MM.1S (cell line): Measurements from ENCODE around the gene SH3D19.
A peak's percentile ranks its signal among the peaks of the same experiment; 100 is the strongest.

Source experiments
- DNase-seq: peaks from one replicate; pipeline ENCODE4 v3.0.0-alpha.2; 2015
- H2AFZ ChIP-seq: fragments of 300-600 bp; sonication (generic); 2 replicates; pipeline ENCODE4 v1.6.0; 2016; ENCODE audit warnings: antibody characterized with exemption, low read length
- H3F3A ChIP-seq: fragments of 300-600 bp; sonication (generic); 2 replicates; pipeline ENCODE4 v1.6.1; 2016; ENCODE audit warnings: mild to moderate bottlenecking, antibody characterized with exemption, low read length, moderate library complexity, mixed read lengths; ENCODE audit not compliant: insufficient read depth
- H3K27ac ChIP-seq: fragments of 300-600 bp; sonication (generic); 2 replicates; pipeline ENCODE4 v1.5.1; 2016; ENCODE audit warnings: mild to moderate bottlenecking, low read length
- H3K27me3 ChIP-seq: fragments of 300-600 bp; sonication (generic); replicated peaks from 2 replicates; pipeline ENCODE4 v1.6.0; 2016; ENCODE audit warnings: low read length; ENCODE audit not compliant: insufficient read depth
- H3K36me3 ChIP-seq: fragments of 300-600 bp; sonication (generic); replicated peaks from 2 replicates; pipeline ENCODE4 v1.6.1; 2016; ENCODE audit warnings: mild to moderate bottlenecking, low read length, mixed read lengths; ENCODE audit not compliant: insufficient read depth
- H3K4me1 ChIP-seq: fragments of 300-600 bp; sonication (generic); 2 replicates; pipeline ENCODE4 v1.6.1; 2016; ENCODE audit warnings: low read length, mixed read lengths
- H3K4me2 ChIP-seq: fragments of 300-600 bp; sonication (generic); 2 replicates; pipeline ENCODE4 v1.6.0; 2016; ENCODE audit warnings: low read depth, low read length
- H3K4me3 ChIP-seq: fragments of 300-600 bp; sonication (generic); 2 replicates; pipeline ENCODE4 v1.5.1; 2016; ENCODE audit warnings: low read length, mixed read lengths
- H3K79me2 ChIP-seq: fragments of 300-600 bp; sonication (generic); 2 replicates; pipeline ENCODE4 v1.6.1; 2016; ENCODE audit warnings: mixed run types, low read length, mixed read lengths
- H3K9ac ChIP-seq: fragments of 300-600 bp; sonication (generic); 2 replicates; pipeline ENCODE4 v1.6.1; 2016; ENCODE audit warnings: low read length, mixed read lengths
- H3K9me2 ChIP-seq: fragments of 300-600 bp; sonication (generic); replicated peaks from 2 replicates; pipeline ENCODE4 v1.6.1; 2016; ENCODE audit warnings: mild to moderate bottlenecking, low read length, mixed read lengths; ENCODE audit not compliant: insufficient read depth
- H3K9me3 ChIP-seq: fragments of 300-600 bp; sonication (generic); replicated peaks from 2 replicates; pipeline ENCODE4 v1.6.1; 2016; ENCODE audit warnings: mild to moderate bottlenecking, low read length, mixed read lengths; ENCODE audit not compliant: insufficient read depth
- H4K20me1 ChIP-seq: fragments of 300-600 bp; sonication (generic); 2 replicates; pipeline ENCODE4 v1.6.1; 2016; ENCODE audit warnings: mild to moderate bottlenecking, low read length, moderate library complexity, mixed read lengths; ENCODE audit not compliant: insufficient read depth
- CTCF ChIP-seq: fragments of 300-600 bp; sonication (generic); IDR thresholded peaks from 2 replicates; pipeline ENCODE4 v1.5.1; 2016; ENCODE audit warnings: antibody characterized with exemption, low read length, mixed read lengths
- EZH2 ChIP-seq: fragments of 300-600 bp; sonication (generic); optimal IDR thresholded peaks from 2 replicates; pipeline ENCODE3; 2017; ENCODE audit warnings: low read depth, mild to moderate bottlenecking, antibody characterized with exemption, low read length, mixed read lengths
- EZH2phosphoT487 ChIP-seq: fragments of 300-600 bp; sonication (generic); IDR thresholded peaks from 2 replicates; pipeline ENCODE4 v1.6.1; 2018; ENCODE audit warnings: antibody characterized with exemption, low read length

The SH3D19 gene

GRCh38 chr4:151304755-151305154 is 20.6 kb downstream of the SH3D19 start:
- H3K79me2 ChIP-seq = no peaks in the 10 kb centered on the region
- TF ChIP-seq EZH2 (no peak), CTCF (peak; percentile 37; the same call in 1 of the 2 replicates), EZH2phosphoT487 (no peak)
- H2AFZ ChIP-seq = peak overlapping the region; percentile 29; the same call in 1 of the 2 replicates
- DNase-seq = peak; percentile 89
- H3K9me3 ChIP-seq = no peaks in the 10 kb centered on the region
- peak overlapping the region; percentile 40; the same call in 1 of the 2 replicates for H3K4me2 ChIP-seq
- H3F3A ChIP-seq = peaks cover 14% of the 10 kb centered on the region
- no peaks in the 10 kb centered on the region for H3K27me3 ChIP-seq
- no peaks in the 10 kb centered on the region for H3K36me3 ChIP-seq
- peaks cover 20% of the 10 kb centered on the region for H3K4me1 ChIP-seq
- H3K9me2 ChIP-seq = no peaks in the 10 kb centered on the region
- peak overlapping the region; percentile 52; the same call in 1 of the 2 replicates for H3K9ac ChIP-seq
- H3K27ac ChIP-seq = peak overlapping the region; percentile 79
- H4K20me1 ChIP-seq = no peaks in the 10 kb centered on the region
- no peak overlapping the region for H3K4me3 ChIP-seq

GRCh38 chr4:151304226-151304625 is 21.2 kb downstream of the SH3D19 start:
- H3K4me2 ChIP-seq = peak overlapping the region; percentile 40
- DNase-seq = no peak
- H3K27me3 ChIP-seq = no peaks in the 10 kb centered on the region
- H4K20me1 ChIP-seq = no peaks in the 10 kb centered on the region
- H3K79me2 ChIP-seq = no peaks in the 10 kb centered on the region
- peak overlapping the region; percentile 52 for H3K9ac ChIP-seq
- no peaks in the 10 kb centered on the region for H3K9me3 ChIP-seq
- H3K27ac ChIP-seq = peak overlapping the region; percentile 79
- no peaks in the 10 kb centered on the region for H3K36me3 ChIP-seq
- H3F3A ChIP-seq = peaks cover 14% of the 10 kb centered on the region
- H3K4me3 ChIP-seq = peak overlapping the region; percentile 8; the same call in 1 of the 2 replicates
- TF ChIP-seq EZH2 (no peak), CTCF (no peak), EZH2phosphoT487 (no peak)
- H3K4me1 ChIP-seq = peaks cover 20% of the 10 kb centered on the region
- H2AFZ ChIP-seq = peak overlapping the region; percentile 29
- H3K9me2 ChIP-seq = no peaks in the 10 kb centered on the region

GRCh38 chr4:151302432-151302831 is 23.0 kb downstream of the SH3D19 start:
- H3F3A ChIP-seq = peaks cover 14% of the 10 kb centered on the region
- H2AFZ ChIP-seq = no peak overlapping the region
- no peak for DNase-seq
- no peaks in the 10 kb centered on the region for H4K20me1 ChIP-seq
- no peaks in the 10 kb centered on the region for H3K36me3 ChIP-seq
- H3K27ac ChIP-seq = no peak overlapping the region
- no peak overlapping the region for H3K9ac ChIP-seq
- no peaks in the 10 kb centered on the region for H3K79me2 ChIP-seq
- H3K4me1 ChIP-seq = peaks cover 20% of the 10 kb centered on the region
- H3K27me3 ChIP-seq = no peaks in the 10 kb centered on the region
- H3K9me3 ChIP-seq = no peaks in the 10 kb centered on the region
- no peak overlapping the region for H3K4me2 ChIP-seq
- no peak overlapping the region for H3K4me3 ChIP-seq
- no peaks in the 10 kb centered on the region for H3K9me2 ChIP-seq
- no peak for TF ChIP-seq EZH2
- TF ChIP-seq CTCF = no peak
- TF ChIP-seq EZH2phosphoT487 = no peak
